ENCODE data around the gene SLC6A4.

GRCh38 chr17:30273373-30273772, 37.9 kb upstream of the SLC6A4 start:
- TF ChIP-seq CEBPB (IDR thresholded peaks at IDR 0.05; ENCODE audit: low read depth, low read length) (no peak), GABPA (IDR thresholded peaks at IDR 0.05; ENCODE audit: borderline replicate concordance, insufficient read depth, low read length) (no peak), NRF1 (IDR thresholded peaks at IDR 0.05; ENCODE audit: low read depth, low read length) (no peak), RAD21 (IDR thresholded peaks at IDR 0.05 in 1 of 2, conservative IDR thresholded peaks at IDR 0.05 in 1 of 2; ENCODE audit: low read depth in 2 of 2, low read length in 2 of 2) (no peak), POLR2A (IDR thresholded peaks at IDR 0.05; ENCODE audit: control extremely low read depth in 1 of 2, low read depth in 2 of 2, low read length in 2 of 2) (no peak), EZH2 (IDR thresholded peaks at IDR 0.05; ENCODE audit: low read depth, low read length, severe bottlenecking) (no peak), BCL11A (IDR thresholded peaks at IDR 0.05; ENCODE audit: low read depth in 2 of 2, low read length in 2 of 2) (no peak), POU5F1 (IDR thresholded peaks at IDR 0.05; ENCODE audit: low read depth, low read length) (no peak), SIN3A (conservative IDR thresholded peaks at IDR 0.05 in 1 of 2, IDR thresholded peaks at IDR 0.05 in 1 of 2; ENCODE audit: low read depth in 1 of 2, low read length in 2 of 2) (no peak)
- TF ChIP-seq, protein P1, sequence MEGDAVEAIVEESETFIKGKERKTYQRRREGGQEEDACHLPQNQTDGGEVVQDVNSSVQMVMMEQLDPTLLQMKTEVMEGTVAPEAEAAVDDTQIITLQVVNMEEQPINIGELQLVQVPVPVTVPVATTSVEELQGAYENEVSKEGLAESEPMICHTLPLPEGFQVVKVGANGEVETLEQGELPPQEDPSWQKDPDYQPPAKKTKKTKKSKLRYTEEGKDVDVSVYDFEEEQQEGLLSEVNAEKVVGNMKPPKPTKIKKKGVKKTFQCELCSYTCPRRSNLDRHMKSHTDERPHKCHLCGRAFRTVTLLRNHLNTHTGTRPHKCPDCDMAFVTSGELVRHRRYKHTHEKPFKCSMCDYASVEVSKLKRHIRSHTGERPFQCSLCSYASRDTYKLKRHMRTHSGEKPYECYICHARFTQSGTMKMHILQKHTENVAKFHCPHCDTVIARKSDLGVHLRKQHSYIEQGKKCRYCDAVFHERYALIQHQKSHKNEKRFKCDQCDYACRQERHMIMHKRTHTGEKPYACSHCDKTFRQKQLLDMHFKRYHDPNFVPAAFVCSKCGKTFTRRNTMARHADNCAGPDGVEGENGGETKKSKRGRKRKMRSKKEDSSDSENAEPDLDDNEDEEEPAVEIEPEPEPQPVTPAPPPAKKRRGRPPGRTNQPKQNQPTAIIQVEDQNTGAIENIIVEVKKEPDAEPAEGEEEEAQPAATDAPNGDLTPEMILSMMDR (IDR thresholded peaks at IDR 0.05; ENCODE audit: control extremely low read depth in 1 of 3, insufficient read depth in 1 of 3, low read depth in 1 of 3, low read length in 3 of 3) = no peak

Measured in H1 (cell line).